A673 (cell line): Measurements from ENCODE around the gene SF3B6. TPM values are rescaled to one million over a fixed set of nuclear protein-coding genes. Genes with fewer than 3 reads are reported as not detected.

Source experiments
- BruUV-seq: library from RNA; stranded (reverse); fragments of 400-500 nt; replicated peaks from 2 replicates; lab custom pipeline; 2021; lab: Mats Ljungman, UMichigan
- CTCF ChIA-PET: fragments of 300-600 bp; sonication (Branson Sonifier 250); formaldehyde crosslinking; loops from one replicate; lab custom pipeline; 2022; ENCODE audit warnings: antibody characterized with exemption; lab: Charles Lee
- POLR2A ChIA-PET: fragments of 300-600 bp; sonication (Branson Sonifier 250); formaldehyde crosslinking; loops from one replicate; lab custom pipeline; 2022; ENCODE audit warnings: antibody characterized with exemption; ENCODE audit not compliant: low non-redundant PET; lab: Charles Lee
- DNase-seq: peaks from one replicate; pipeline ENCODE4 v3.0.0-alpha.2; 2015; ENCODE audit warnings: low spot score
- H3K27ac ChIP-seq: fragments of 200-600 bp; sonication (generic); 2 replicates; pipeline ENCODE4 v1.5.1; 2016; ENCODE audit warnings: mixed run types, low read depth, mild to moderate bottlenecking, mixed read lengths, antibody characterized with exemption, low read length; ENCODE audit not compliant: poor library complexity, severe bottlenecking
- H3K27me3 ChIP-seq: fragments of 200-600 bp; sonication (generic); replicated peaks from 2 replicates; pipeline ENCODE4 v1.6.1; 2017; ENCODE audit warnings: mixed run types, low read depth, mild to moderate bottlenecking, mixed read lengths, antibody characterized with exemption, low read length; ENCODE audit not compliant: insufficient read depth, poor library complexity
- H3K36me3 ChIP-seq: fragments of 200-600 bp; sonication (generic); 2 replicates; pipeline ENCODE4 v1.6.1; 2016; ENCODE audit warnings: mixed run types, mild to moderate bottlenecking, mixed read lengths, antibody characterized with exemption, low read length; ENCODE audit not compliant: insufficient read depth, poor library complexity, severe bottlenecking
- H3K4me1 ChIP-seq: fragments of 200-600 bp; sonication (generic); 2 replicates; pipeline ENCODE4 v1.6.1; 2017; ENCODE audit warnings: mixed run types, mild to moderate bottlenecking, mixed read lengths, antibody characterized with exemption, low read length; ENCODE audit not compliant: insufficient read depth, poor library complexity, severe bottlenecking
- H3K4me3 ChIP-seq: fragments of 200-600 bp; sonication (generic); 2 replicates; pipeline ENCODE4 v1.5.1; 2016; ENCODE audit warnings: low read depth, mixed run types, mild to moderate bottlenecking, mixed read lengths, low read length; ENCODE audit not compliant: poor library complexity, severe bottlenecking
- H3K9me3 ChIP-seq: fragments of 200-600 bp; sonication (generic); 2 replicates; pipeline ENCODE4 v1.6.1; 2016; ENCODE audit warnings: mixed run types, low read depth, mild to moderate bottlenecking, mixed read lengths, antibody characterized with exemption, low read length; ENCODE audit not compliant: poor library complexity, severe bottlenecking
- EZH2 ChIP-seq: fragments of 200-600 bp; sonication (generic); IDR thresholded peaks from 2 replicates; pipeline ENCODE4 v1.6.1; 2017; ENCODE audit warnings: borderline replicate concordance, low read depth, mild to moderate bottlenecking, mixed read lengths, antibody characterized with exemption, low read length; ENCODE audit not compliant: poor library complexity, severe bottlenecking
- intact Hi-C: fragments of 100-400 bp; cut with micrococcal nuclease; formaldehyde crosslinking; loops from one replicate; pipeline ENCODE4 v1.10.0; 2022; ENCODE audit not compliant: unreplicated experiment
- total RNA-seq: library from RNA; stranded (reverse); gene quantifications from 2 replicates; pipeline ENCODE4 v1.2.3, GENCODE V29; 2021
- TF ChIP-seq, protein P1 (sequence below): fragments of 300-800, 200-600 bp; sonication (generic); conservative IDR thresholded peaks from 2 replicates; pipeline ENCODE4 v1.5.1; 2017; ENCODE audit warnings: low read depth, mild to moderate bottlenecking, antibody characterized with exemption, low read length, moderate library complexity, mixed read lengths

Gene SF3B6
- total RNA-seq, 1 experiment from 2014 or later: 130 TPM

- no peak overlapping the region for H3K27ac ChIP-seq
- POLR2A ChIA-PET: interaction anchor here (0.6 kb wide), 2 partner anchors 130 to 225 kb away, joined by 3 to 11 read pairs; no protein-coding TSS in a partner anchor
- BruUV-seq: no TSS peak
Measured at GRCh38 chr2:24024996-24025663, 51.0 kb downstream of the SF3B6 start.

DNA sequence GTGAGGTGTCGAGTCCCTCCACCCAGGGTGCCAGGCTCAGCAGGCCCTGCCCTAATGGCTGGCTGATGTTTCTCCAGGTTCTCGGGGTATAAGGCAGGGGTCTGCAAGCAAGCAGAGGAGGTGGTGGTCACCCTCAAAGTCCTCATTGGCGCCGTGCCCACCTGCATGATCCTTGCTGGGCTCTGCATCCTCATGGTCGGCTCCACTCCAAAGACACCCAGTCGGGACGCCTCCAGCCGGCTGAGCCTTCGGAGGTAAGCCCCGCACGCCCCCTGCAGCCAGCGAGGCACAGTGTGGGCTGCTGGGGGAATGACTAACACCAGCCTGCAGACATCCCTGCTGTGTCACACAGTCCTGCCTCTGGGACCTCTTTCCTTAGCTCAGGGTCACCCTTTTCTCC is 52.1 kb downstream of the SF3B6 start:
- no peak for TF ChIP-seq EZH2
- TF ChIP-seq, protein P1, sequence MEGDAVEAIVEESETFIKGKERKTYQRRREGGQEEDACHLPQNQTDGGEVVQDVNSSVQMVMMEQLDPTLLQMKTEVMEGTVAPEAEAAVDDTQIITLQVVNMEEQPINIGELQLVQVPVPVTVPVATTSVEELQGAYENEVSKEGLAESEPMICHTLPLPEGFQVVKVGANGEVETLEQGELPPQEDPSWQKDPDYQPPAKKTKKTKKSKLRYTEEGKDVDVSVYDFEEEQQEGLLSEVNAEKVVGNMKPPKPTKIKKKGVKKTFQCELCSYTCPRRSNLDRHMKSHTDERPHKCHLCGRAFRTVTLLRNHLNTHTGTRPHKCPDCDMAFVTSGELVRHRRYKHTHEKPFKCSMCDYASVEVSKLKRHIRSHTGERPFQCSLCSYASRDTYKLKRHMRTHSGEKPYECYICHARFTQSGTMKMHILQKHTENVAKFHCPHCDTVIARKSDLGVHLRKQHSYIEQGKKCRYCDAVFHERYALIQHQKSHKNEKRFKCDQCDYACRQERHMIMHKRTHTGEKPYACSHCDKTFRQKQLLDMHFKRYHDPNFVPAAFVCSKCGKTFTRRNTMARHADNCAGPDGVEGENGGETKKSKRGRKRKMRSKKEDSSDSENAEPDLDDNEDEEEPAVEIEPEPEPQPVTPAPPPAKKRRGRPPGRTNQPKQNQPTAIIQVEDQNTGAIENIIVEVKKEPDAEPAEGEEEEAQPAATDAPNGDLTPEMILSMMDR: peak; percentile 59
- DNase-seq: peak; percentile 69
- no TSS peak for BruUV-seq
- intact Hi-C loops: no loop called here
- CTCF ChIA-PET: interaction anchor here (0.6 to 0.7 kb wide), 2 partner anchors 60 to 97 kb away, joined by 3 read pairs; partner anchors contain the start of genes ATAD2B and TP53I3
- Histone ChIP-seq H3K36me3 (no peaks in the 10 kb centered on the region), H3K4me3 (no peak overlapping the region), H3K27ac (no peak overlapping the region), H3K9me3 (no peaks in the 10 kb centered on the region), H3K27me3 (no peaks in the 10 kb centered on the region), H3K4me1 (peaks cover 15% of the 10 kb centered on the region)
- POLR2A ChIA-PET: no interaction called here

More at GRCh38 chr2:24024996-24025663, 51.0 kb downstream of the SF3B6 start:
- Histone ChIP-seq H3K4me3 (no peak overlapping the region), H3K36me3 (peaks cover 8% of the 10 kb centered on the region), H3K27me3 (no peaks in the 10 kb centered on the region), H3K9me3 (no peaks in the 10 kb centered on the region), H3K4me1 (peaks cover 15% of the 10 kb centered on the region)
- intact Hi-C loops: no loop called here
- no peak for TF ChIP-seq EZH2
- TF ChIP-seq, protein P1: no peak
- CTCF ChIA-PET: interaction anchor here (0.7 to 1.0 kb wide), 2 partner anchors 98 to 200 kb away, joined by 3 read pairs; partner anchors contain the start of gene ATAD2B
- DNase-seq: no peak

GRCh38 chr2:24022975-24023575 is 53.1 kb downstream of the SF3B6 start:
- Histone ChIP-seq H3K9me3 (no peaks in the 10 kb centered on the region), H3K4me1 (peaks cover 15% of the 10 kb centered on the region), H3K27me3 (no peaks in the 10 kb centered on the region), H3K27ac (no peak overlapping the region), H3K4me3 (no peak overlapping the region), H3K36me3 (no peaks in the 10 kb centered on the region)
- ChIA-PET POLR2A (no interaction called here), CTCF (interaction anchor here (0.7 kb wide), 1 partner anchor 28 kb away, joined by 10 read pairs; no protein-coding TSS in a partner anchor)
- intact Hi-C loops: no loop called here
- TF ChIP-seq, protein P1: no peak
- no peak for TF ChIP-seq EZH2
- BruUV-seq: no TSS peak
- DNase-seq: no peak
